GM12878 (cell line): Measurements from ENCODE around the gene KRTAP1-3. TPM values are rescaled to one million over a fixed set of nuclear protein-coding genes. Genes with fewer than 3 reads are reported as not detected.

Experiments used
- ATAC-seq: fragments of 200-7000 bp; cut with Tn5 transposase; 3 replicates; pipeline ENCODE4 v1.9.1; 2020; ENCODE audit warnings: mild to moderate bottlenecking, moderate library complexity
- BruUV-seq: library from RNA; stranded (reverse); fragments of 400-500 nt; replicated peaks from 2 replicates; lab custom pipeline; 2021; lab: Mats Ljungman, UMichigan
- CTCF ChIA-PET: fragments of 300-600 bp; sonication (Branson Sonifier 250); formaldehyde crosslinking; extraction: SDS; loops from one replicate; lab custom pipeline; 2021; ENCODE audit warnings: inconsistent platforms; lab: Yijun Ruan, JAX
- POLR2A ChIA-PET: fragments of 350-600 bp; formaldehyde crosslinking; extraction: SDS; loops from one replicate; lab custom pipeline; 2021; ENCODE audit warnings: inconsistent platforms; lab: Charles Lee
- RAD21 ChIA-PET: fragments of 300-600 bp; sonication (Branson Sonifier 250); formaldehyde crosslinking; loops from one replicate; lab custom pipeline; 2023; ENCODE audit warnings: antibody characterized with exemption; ENCODE audit not compliant: unreplicated experiment; lab: Charles Lee
- SMC1A ChIA-PET: fragments of 300-600 bp; sonication (Branson Sonifier 250); formaldehyde crosslinking; loops from one replicate; lab custom pipeline; 2023; ENCODE audit not compliant: unreplicated experiment, uncharacterized antibody; lab: Charles Lee
- DNase-seq: peaks from one replicate; pipeline ENCODE4 v3.0.0-alpha.2; 2011; ENCODE audit warnings: low read depth, low spot score
- FAIRE-seq: peaks from 3 replicates; lab custom pipeline; 2011; peaks lifted over from hg19 to GRCh38; lab: Jason Lieb, UNC
- H2AFZ ChIP-seq: 2 replicates; pipeline ENCODE4 v1.6.0; 2011; ENCODE audit warnings: low read depth, low read length, control low read depth; ENCODE audit not compliant: control insufficient read depth
- H3K27ac ChIP-seq: 2 replicates; pipeline ENCODE4 v1.5.1; 2011; ENCODE audit warnings: control low read depth; ENCODE audit not compliant: control insufficient read depth, insufficient read depth
- H3K27me3 ChIP-seq, 2 experiments: replicated peaks in 1 of 2; 2 replicates each; pipeline versions ENCODE4 v1.6.0 to v1.6.1; 2011; ENCODE audit warnings: low read length in 1 of 2; ENCODE audit not compliant: control insufficient read depth in 2 of 2, insufficient read depth in 2 of 2
- H3K36me3 ChIP-seq, 2 experiments: 2 replicates each; pipeline ENCODE4 v1.5.1; 2011; ENCODE audit warnings: low read length in 1 of 2; ENCODE audit not compliant: control insufficient read depth in 2 of 2, insufficient read depth in 2 of 2
- H3K4me1 ChIP-seq: 2 replicates; pipeline ENCODE4 v1.6.1; 2011; ENCODE audit warnings: mild to moderate bottlenecking, low read length, moderate library complexity, mixed read lengths; ENCODE audit not compliant: control insufficient read depth, insufficient read depth
- H3K4me2 ChIP-seq: 2 replicates; pipeline ENCODE4 v1.6.0; 2011; ENCODE audit warnings: control low read depth; ENCODE audit not compliant: control insufficient read depth, insufficient read depth
- H3K4me3 ChIP-seq: fragments of 200-600 bp; sonication (generic); 2 replicates; pipeline ENCODE4 v1.5.1; 2016
- H3K79me2 ChIP-seq: 2 replicates; pipeline ENCODE4 v1.6.0; 2011; ENCODE audit warnings: low read length; ENCODE audit not compliant: control insufficient read depth, insufficient read depth
- H3K9ac ChIP-seq: 2 replicates; pipeline ENCODE4 v1.8.0; 2011; ENCODE audit warnings: low read length, control low read depth, mixed read lengths; ENCODE audit not compliant: control insufficient read depth, insufficient read depth
- H3K9me3 ChIP-seq: replicated peaks from 3 replicates; pipeline ENCODE4 v1.5.1; 2011; ENCODE audit warnings: mild to moderate bottlenecking, low read length; ENCODE audit not compliant: control insufficient read depth, insufficient read depth
- H4K20me1 ChIP-seq: 2 replicates; pipeline ENCODE4 v1.6.0; 2011; ENCODE audit not compliant: control insufficient read depth, insufficient read depth
- ETV6 ChIP-seq, 2 experiments: fragments of 450-650 bp in 1 of 2; IDR thresholded peaks in 1 of 2; conservative IDR thresholded peaks in 1 of 2; 2 replicates each; pipeline ENCODE4 v1.6.1; 2014; ENCODE audit warnings: antibody characterized with exemption in 1 of 2, borderline replicate concordance in 1 of 2, low read depth in 1 of 2, mild to moderate bottlenecking in 1 of 2, moderate library complexity in 1 of 2
- GATAD2B ChIP-seq: fragments of 450-650 bp; conservative IDR thresholded peaks from 2 replicates; pipeline ENCODE4 v1.6.1; 2017; ENCODE audit warnings: low read depth, mild to moderate bottlenecking, moderate library complexity
- KAT2A ChIP-seq: conservative IDR thresholded peaks from 2 replicates; pipeline ENCODE4 v1.6.1; 2011; ENCODE audit warnings: low read depth, low read length; ENCODE audit not compliant: control insufficient read depth
- NFYA ChIP-seq: IDR thresholded peaks from 2 replicates; pipeline ENCODE4 v1.6.1; 2011; ENCODE audit warnings: low read depth, mild to moderate bottlenecking, low read length, improper control_type of control experiment, borderline replicate concordance
- NFYB ChIP-seq: IDR thresholded peaks from 2 replicates; pipeline ENCODE4 v1.6.1; 2011; ENCODE audit warnings: low read depth, mild to moderate bottlenecking, low read length, improper control_type of control experiment, moderate library complexity; ENCODE audit not compliant: insufficient read depth
- PAX5 ChIP-seq: IDR thresholded peaks from 2 replicates; pipeline ENCODE4 v1.6.1; 2011; ENCODE audit warnings: low read depth, low read length, borderline replicate concordance
- PBX3 ChIP-seq: IDR thresholded peaks from 2 replicates; pipeline ENCODE4 v1.6.1; 2011; ENCODE audit warnings: mild to moderate bottlenecking, low read depth, low read length, moderate library complexity; ENCODE audit not compliant: insufficient replicate concordance
- SPI1 ChIP-seq: IDR thresholded peaks from 2 replicates; pipeline ENCODE4 v1.6.1; 2011; ENCODE audit warnings: low read depth, mild to moderate bottlenecking, low read length, moderate library complexity, borderline replicate concordance; ENCODE audit not compliant: insufficient read depth
- SUZ12 ChIP-seq: fragments of 200-600 bp; sonication (generic); IDR thresholded peaks from one replicate; pipeline ENCODE4 v1.6.1; 2018; ENCODE audit warnings: antibody characterized with exemption, mild to moderate bottlenecking; ENCODE audit not compliant: unreplicated experiment
- TAF1 ChIP-seq: IDR thresholded peaks from 2 replicates; pipeline ENCODE4 v1.6.1; 2011; ENCODE audit warnings: mild to moderate bottlenecking, low read depth, low read length, borderline replicate concordance
- WRNIP1 ChIP-seq: IDR thresholded peaks from 2 replicates; pipeline ENCODE4 v1.6.1; 2011; ENCODE audit warnings: low read depth, low read length, improper control_type of control experiment, borderline replicate concordance
- ZNF217 ChIP-seq: fragments of 450-650 bp; IDR thresholded peaks from 2 replicates; pipeline ENCODE4 v1.6.1; 2017; ENCODE audit warnings: antibody characterized with exemption, mild to moderate bottlenecking
- ZNF24 ChIP-seq: fragments of 450-650 bp; IDR thresholded peaks from 2 replicates; pipeline ENCODE4 v1.6.1; 2017; ENCODE audit warnings: antibody characterized with exemption, mild to moderate bottlenecking
- ZNF384 ChIP-seq: IDR thresholded peaks from 2 replicates; pipeline ENCODE4 v1.6.1; 2012; ENCODE audit warnings: low read depth, mild to moderate bottlenecking, low read length, improper control_type of control experiment, borderline replicate concordance
- WGBS: methylation state at CpG from one replicate; pipeline ENCODE4 v1.1.6; 2016; ENCODE audit warnings: low lambda C conversion rate; ENCODE audit not compliant: insufficient replicate concordance, insufficient coverage; ENCODE audit errors: missing lambda C conversion rate; 5-methylcytosine and 5-hydroxymethylcytosine counted together
- in situ Hi-C: fragments of 300-500 bp; cut with MboI; formaldehyde crosslinking; loops from 9 replicates; pipeline ENCODE4 v1.14.3; 2018; ENCODE audit warnings: mixed read lengths
- intact Hi-C: fragments of 100-400 bp; cut with micrococcal nuclease; formaldehyde crosslinking; loops from one replicate; pipeline ENCODE4 v1.14.2; 2022; ENCODE audit not compliant: unreplicated experiment
- polyA plus RNA-seq, 11 experiments: library from polyadenylated mRNA; depleted of rRNA in 4 of 11; unstranded in 6 of 11; stranded (reverse) in 5 of 11; fragments of >200 nt; fragmentation: Nextera tagmentation in 4 of 11; fragmentation: Illumina TruSeq in 1 of 11; extraction: Ambion mirVana in 4 of 11; extraction: Trizol in 1 of 11; gene quantifications; 1 replicate in 1 of 11; 2 replicates in 10 of 11; pipeline versions ENCODE4 v1.2.1 to v1.2.3, GENCODE V29; 2011 to 2016; ENCODE audit warnings: inconsistent platforms in 2 of 11, missing spikeins in 2 of 11, low read depth in 1 of 11
- total RNA-seq, 4 experiments: library from RNA; depleted of rRNA in 3 of 4; stranded (reverse); fragments of >200 nt in 3 of 4; fragmentation: Illumina TruSeq in 1 of 4; extraction: Trizol in 1 of 4; gene quantifications; 2 replicates each; pipeline versions ENCODE4 v1.2.1 to v1.2.3, GENCODE V29; 2013 to 2021

The KRTAP1-3 gene
- total and polyA plus RNA-seq, 10 of the 15 experiments (the other 5 are each of a cell fraction or from before 2014, with no cell fraction given), result not detected

GRCh38 chr17:41003926-41004325 lies 30.7 kb downstream of the KRTAP1-3 start:
- ATAC-seq (no peak), FAIRE-seq (no peak), DNase-seq (no peak)
- no peaks in the 10 kb centered on the region for H3K79me2 ChIP-seq
- ChIA-PET RAD21 (no interaction called here), CTCF (interaction anchor here (1.9 kb wide), 1 partner anchor 9 kb away, joined by 4 read pairs; no protein-coding TSS in a partner anchor), POLR2A (interaction anchor here (0.5 kb wide), 1 partner anchor 802 kb away, joined by 3 read pairs; no protein-coding TSS in a partner anchor), SMC1A (no interaction called here)
- H3K9ac ChIP-seq, result no peak overlapping the region
- TF ChIP-seq ETV6 (conservative IDR thresholded peaks at IDR 0.05 in 1 of 2, IDR thresholded peaks at IDR 0.05 in 1 of 2; ENCODE audit: borderline replicate concordance in 1 of 2, low read depth in 1 of 2) (no peak), NFYB (no peak), PAX5 (no peak), GATAD2B (no peak), WRNIP1 (no peak), PBX3 (no peak), KAT2A (no peak), NFYA (no peak), SPI1 (no peak), ZNF217 (no peak), TAF1 (no peak), ZNF384 (no peak), SUZ12 (no peak), ZNF24 (no peak)
- BruUV-seq, result no TSS peak
- no peak overlapping the region for H3K27ac ChIP-seq
- in situ Hi-C loops, result no loop called here
- H3K27me3 ChIP-seq, result peaks cover 0 to 3% of the 10 kb centered on the region in 2 experiments; a peak in 3 of 4 replicates
- no peak overlapping the region for H2AFZ ChIP-seq
- H3K36me3 ChIP-seq, result no peaks in the 10 kb centered on the region
- intact Hi-C loops, result no loop called here
- H4K20me1 ChIP-seq, result no peaks in the 10 kb centered on the region
- 18% methylated on average over 4 of the region's 4 CpGs for WGBS
- H3K4me3 ChIP-seq, result no peak overlapping the region
- H3K4me2 ChIP-seq, result no peak overlapping the region
- no peaks in the 10 kb centered on the region for H3K4me1 ChIP-seq
- no peaks in the 10 kb centered on the region for H3K9me3 ChIP-seq
